ENCODE measurements around the gene RNF44. TPM values are rescaled to one million over a fixed set of nuclear protein-coding genes. Genes with fewer than 3 reads are reported as not detected.

RNF44 gene
- total RNA-seq, 1 experiment from 2014 or later = 58.4 TPM

DNA sequence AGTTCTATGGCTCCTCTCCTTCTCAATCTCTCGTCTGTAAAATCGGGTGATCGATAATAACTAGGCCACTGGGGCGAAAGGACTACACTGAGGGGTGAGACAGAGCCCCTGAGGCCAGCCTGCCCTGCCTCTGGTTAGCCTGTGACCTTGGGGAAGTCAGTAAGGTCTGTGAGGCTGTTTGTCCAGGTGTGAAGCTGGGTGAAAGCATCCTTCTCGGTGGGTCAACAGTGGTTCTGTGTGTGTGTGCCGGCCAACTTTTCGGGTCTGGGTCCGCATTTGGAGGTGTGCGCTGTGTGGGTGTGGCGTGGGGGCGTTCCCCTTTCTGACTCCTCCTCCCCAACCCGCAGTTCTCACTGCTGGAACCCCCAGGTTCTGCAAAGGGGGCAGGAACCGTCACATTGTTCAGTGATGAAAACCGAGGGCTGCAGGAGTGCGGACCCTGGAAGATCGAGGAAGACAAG lies 5.0 kb upstream of the RNF44 start:
- Histone ChIP-seq H3K9me2 (ENCODE audit: insufficient read depth) (no peaks in the 10 kb centered on the region), H3K9me3 (ENCODE audit: control insufficient read depth in 1 of 2, insufficient read depth in 1 of 2, low read depth in 1 of 2, low read length in 2 of 2) (no peaks in the 10 kb centered on the region), H3K4me1 (ENCODE audit: control insufficient read depth in 1 of 2, insufficient read depth in 2 of 2, low read length in 2 of 2) (peaks cover 39 to 64% of the 10 kb centered on the region in 2 experiments), H3K4me3 (replicated peaks in 1 of 2; ENCODE audit: low read depth in 1 of 2, low read length in 2 of 2) (peak overlapping the region; percentile 65 to 89), H3K27ac (ENCODE audit: low read depth, low read length) (peak overlapping the region; percentile 92), H3K27me3 (ENCODE audit: insufficient read depth, low read length) (no peaks in the 10 kb centered on the region), H3K4me2 (ENCODE audit: low read length) (peak overlapping the region; percentile 99), H4K20me1 (ENCODE audit: insufficient read depth) (no peaks in the 10 kb centered on the region), H3K9ac (ENCODE audit: low read length) (peak overlapping the region; percentile 90), H3K79me2 (ENCODE audit: insufficient read depth, low read length) (no peaks in the 10 kb centered on the region), H2AFZ (ENCODE audit: low read depth, low read length, poor library complexity, severe bottlenecking) (no peak overlapping the region), H3K36me3 (ENCODE audit: control insufficient read depth in 1 of 2, insufficient read depth in 2 of 2, low read length in 2 of 2) (no peaks in the 10 kb centered on the region)
- DNase-seq (ENCODE audit: low read depth, low spot score) (no peak), ATAC-seq (no peak)
- ChIA-PET CTCF (interaction anchor here (1.0 kb wide), 1 partner anchor 126 kb away, joined by 4 read pairs; the partner anchor contains the start of gene CLTB), POLR2A (interaction anchor here (0.5 kb wide), 1 partner anchor 285 kb away, joined by 3 read pairs; no protein-coding TSS in a partner anchor), RAD21 (ENCODE audit: low non-redundant PET in 1 of 2, low total read pairs in 2 of 2, uncharacterized antibody in 2 of 2, unreplicated experiment in 2 of 2) (no interaction called here)
- no peak for TF ChIP-seq ELF1 (IDR thresholded peaks at IDR 0.05; ENCODE audit: borderline replicate concordance, low read depth)
- TF ChIP-seq ATF3 (IDR thresholded peaks at IDR 0.05) = no peak
- no peak for TF ChIP-seq FOSL1 (IDR thresholded peaks at IDR 0.05; ENCODE audit: low read depth)
- TF ChIP-seq POLR2AphosphoS5 (IDR thresholded peaks at IDR 0.05; ENCODE audit: low read depth, low read length) = peak; percentile 59
- TF ChIP-seq POLR2A (IDR thresholded peaks at IDR 0.05; ENCODE audit: borderline replicate concordance, extremely low read depth, insufficient read depth, insufficient read length) = no peak
- no peak for TF ChIP-seq ZNF274 (IDR thresholded peaks at IDR 0.05; ENCODE audit: low read depth, low read length)
- no peak for TF ChIP-seq JUND (IDR thresholded peaks at IDR 0.05)
- TF ChIP-seq, protein P1, sequence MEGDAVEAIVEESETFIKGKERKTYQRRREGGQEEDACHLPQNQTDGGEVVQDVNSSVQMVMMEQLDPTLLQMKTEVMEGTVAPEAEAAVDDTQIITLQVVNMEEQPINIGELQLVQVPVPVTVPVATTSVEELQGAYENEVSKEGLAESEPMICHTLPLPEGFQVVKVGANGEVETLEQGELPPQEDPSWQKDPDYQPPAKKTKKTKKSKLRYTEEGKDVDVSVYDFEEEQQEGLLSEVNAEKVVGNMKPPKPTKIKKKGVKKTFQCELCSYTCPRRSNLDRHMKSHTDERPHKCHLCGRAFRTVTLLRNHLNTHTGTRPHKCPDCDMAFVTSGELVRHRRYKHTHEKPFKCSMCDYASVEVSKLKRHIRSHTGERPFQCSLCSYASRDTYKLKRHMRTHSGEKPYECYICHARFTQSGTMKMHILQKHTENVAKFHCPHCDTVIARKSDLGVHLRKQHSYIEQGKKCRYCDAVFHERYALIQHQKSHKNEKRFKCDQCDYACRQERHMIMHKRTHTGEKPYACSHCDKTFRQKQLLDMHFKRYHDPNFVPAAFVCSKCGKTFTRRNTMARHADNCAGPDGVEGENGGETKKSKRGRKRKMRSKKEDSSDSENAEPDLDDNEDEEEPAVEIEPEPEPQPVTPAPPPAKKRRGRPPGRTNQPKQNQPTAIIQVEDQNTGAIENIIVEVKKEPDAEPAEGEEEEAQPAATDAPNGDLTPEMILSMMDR (IDR thresholded peaks at IDR 0.05 in 2 of 3, conservative IDR thresholded peaks at IDR 0.05 in 1 of 3; ENCODE audit: borderline replicate concordance in 1 of 3, insufficient read depth in 1 of 3, low read depth in 2 of 3, low read length in 2 of 3) = no peak
- intact Hi-C loops (cut with micrococcal nuclease) = loop anchor here (5.0 kb wide), 1 partner anchor 730 kb away; no protein-coding TSS in a partner anchor
- BruUV-seq (replicated peaks) = TSS peak; percentile 18
